ENCODE measurements around the gene MDK. TPM values are rescaled to one million over a fixed set of nuclear protein-coding genes. Genes with fewer than 3 reads are reported as not detected.

MDK gene
- total and polyA plus RNA-seq, 2 of the 13 experiments (the other 11 are each of a cell fraction or from before 2014, with no cell fraction given): 312 to 407 TPM

DNA sequence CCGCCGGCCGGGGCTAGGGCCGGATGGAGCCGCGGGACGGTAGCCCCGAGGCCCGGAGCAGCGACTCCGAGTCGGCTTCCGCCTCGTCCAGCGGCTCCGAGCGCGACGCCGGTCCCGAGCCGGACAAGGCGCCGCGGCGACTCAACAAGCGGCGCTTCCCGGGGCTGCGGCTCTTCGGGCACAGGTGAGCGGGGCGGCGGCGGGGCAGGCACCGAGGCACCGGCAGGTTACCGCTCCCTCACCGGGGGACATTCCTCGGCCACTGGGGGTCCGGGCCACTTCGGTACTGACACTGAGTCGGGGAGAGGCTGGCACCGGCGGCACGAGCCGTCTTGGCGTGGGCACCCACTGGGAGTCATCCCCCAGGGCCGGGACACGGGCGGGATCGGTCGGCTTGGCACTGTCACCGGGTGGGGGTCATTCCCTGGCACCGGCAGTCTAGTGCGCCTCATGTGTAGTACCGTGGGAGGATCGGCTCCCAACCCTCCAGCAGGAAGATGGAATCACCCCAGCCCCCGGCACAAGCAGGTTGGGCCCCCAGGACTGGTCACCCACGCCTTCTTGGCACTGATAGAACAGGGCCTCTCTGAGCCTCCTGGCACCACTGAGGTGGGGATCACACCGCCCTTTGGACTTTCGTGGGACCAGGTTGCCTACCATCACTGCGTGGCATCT lies 33.7 kb upstream of the MDK start (continued):
- TF ChIP-seq, protein P1, sequence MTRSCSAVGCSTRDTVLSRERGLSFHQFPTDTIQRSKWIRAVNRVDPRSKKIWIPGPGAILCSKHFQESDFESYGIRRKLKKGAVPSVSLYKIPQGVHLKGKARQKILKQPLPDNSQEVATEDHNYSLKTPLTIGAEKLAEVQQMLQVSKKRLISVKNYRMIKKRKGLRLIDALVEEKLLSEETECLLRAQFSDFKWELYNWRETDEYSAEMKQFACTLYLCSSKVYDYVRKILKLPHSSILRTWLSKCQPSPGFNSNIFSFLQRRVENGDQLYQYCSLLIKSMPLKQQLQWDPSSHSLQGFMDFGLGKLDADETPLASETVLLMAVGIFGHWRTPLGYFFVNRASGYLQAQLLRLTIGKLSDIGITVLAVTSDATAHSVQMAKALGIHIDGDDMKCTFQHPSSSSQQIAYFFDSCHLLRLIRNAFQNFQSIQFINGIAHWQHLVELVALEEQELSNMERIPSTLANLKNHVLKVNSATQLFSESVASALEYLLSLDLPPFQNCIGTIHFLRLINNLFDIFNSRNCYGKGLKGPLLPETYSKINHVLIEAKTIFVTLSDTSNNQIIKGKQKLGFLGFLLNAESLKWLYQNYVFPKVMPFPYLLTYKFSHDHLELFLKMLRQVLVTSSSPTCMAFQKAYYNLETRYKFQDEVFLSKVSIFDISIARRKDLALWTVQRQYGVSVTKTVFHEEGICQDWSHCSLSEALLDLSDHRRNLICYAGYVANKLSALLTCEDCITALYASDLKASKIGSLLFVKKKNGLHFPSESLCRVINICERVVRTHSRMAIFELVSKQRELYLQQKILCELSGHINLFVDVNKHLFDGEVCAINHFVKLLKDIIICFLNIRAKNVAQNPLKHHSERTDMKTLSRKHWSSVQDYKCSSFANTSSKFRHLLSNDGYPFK (CRISPR knock-in tag; IDR thresholded peaks at IDR 0.05; ENCODE audit: borderline replicate concordance): no peak
- TF ChIP-seq, protein P2, sequence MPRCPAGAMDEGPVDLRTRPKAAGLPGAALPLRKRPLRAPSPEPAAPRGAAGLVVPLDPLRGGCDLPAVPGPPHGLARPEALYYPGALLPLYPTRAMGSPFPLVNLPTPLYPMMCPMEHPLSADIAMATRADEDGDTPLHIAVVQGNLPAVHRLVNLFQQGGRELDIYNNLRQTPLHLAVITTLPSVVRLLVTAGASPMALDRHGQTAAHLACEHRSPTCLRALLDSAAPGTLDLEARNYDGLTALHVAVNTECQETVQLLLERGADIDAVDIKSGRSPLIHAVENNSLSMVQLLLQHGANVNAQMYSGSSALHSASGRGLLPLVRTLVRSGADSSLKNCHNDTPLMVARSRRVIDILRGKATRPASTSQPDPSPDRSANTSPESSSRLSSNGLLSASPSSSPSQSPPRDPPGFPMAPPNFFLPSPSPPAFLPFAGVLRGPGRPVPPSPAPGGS (CRISPR knock-in tag; IDR thresholded peaks at IDR 0.05): no peak
- TF ChIP-seq PHB2 (IDR thresholded peaks at IDR 0.05; ENCODE audit: partially characterized antibody) (no peak), MATR3 (CRISPR knock-in tag; IDR thresholded peaks at IDR 0.05) (no peak), NR2F1 (CRISPR knock-in tag; IDR thresholded peaks at IDR 0.05) (no peak), ZNF557 (CRISPR knock-in tag; IDR thresholded peaks at IDR 0.05) (no peak), RFX3 (CRISPR knock-in tag; IDR thresholded peaks at IDR 0.05) (no peak), TBX2 (CRISPR knock-in tag; IDR thresholded peaks at IDR 0.05; ENCODE audit: borderline replicate concordance) (no peak), NPAS2 (CRISPR knock-in tag; IDR thresholded peaks at IDR 0.05; ENCODE audit: borderline replicate concordance) (no peak), ZNF33B (CRISPR knock-in tag; IDR thresholded peaks at IDR 0.05) (0 out of 2 replicates have a peak, but pooled peaks have one; percentile 24), ZSCAN29 (CRISPR knock-in tag; conservative IDR thresholded peaks at IDR 0.05) (no peak), ZMYM3 (CRISPR knock-in tag; IDR thresholded peaks at IDR 0.05) (no peak), RBFOX2 (IDR thresholded peaks at IDR 0.05; ENCODE audit: low read depth, low read length) (peak; percentile 54; the same call in 1 of the 2 replicates), SAFB2 (CRISPR knock-in tag; IDR thresholded peaks at IDR 0.05; ENCODE audit: borderline replicate concordance, low read depth) (no peak), NR2F6 (IDR thresholded peaks at IDR 0.05) (no peak), NR2F6 (CRISPR knock-in tag; IDR thresholded peaks at IDR 0.05) (no peak), PRMT3 (CRISPR knock-in tag; IDR thresholded peaks at IDR 0.05; ENCODE audit: borderline replicate concordance, low read depth) (no peak), ZNF205 (CRISPR knock-in tag; IDR thresholded peaks at IDR 0.05) (no peak), NCOA2 (CRISPR knock-in tag; IDR thresholded peaks at IDR 0.05) (no peak), SMARCE1 (IDR thresholded peaks at IDR 0.05; ENCODE audit: borderline replicate concordance) (no peak), ZNF124 (CRISPR knock-in tag; IDR thresholded peaks at IDR 0.05) (no peak), BRCA1 (CRISPR knock-in tag; IDR thresholded peaks at IDR 0.05) (no peak), KMT2A (CRISPR knock-in tag; IDR thresholded peaks at IDR 0.05) (no peak), GABPB1 (CRISPR knock-in tag; IDR thresholded peaks at IDR 0.05) (peak; percentile 5; the same call in 1 of the 2 replicates)
- TF ChIP-seq, protein P3, sequence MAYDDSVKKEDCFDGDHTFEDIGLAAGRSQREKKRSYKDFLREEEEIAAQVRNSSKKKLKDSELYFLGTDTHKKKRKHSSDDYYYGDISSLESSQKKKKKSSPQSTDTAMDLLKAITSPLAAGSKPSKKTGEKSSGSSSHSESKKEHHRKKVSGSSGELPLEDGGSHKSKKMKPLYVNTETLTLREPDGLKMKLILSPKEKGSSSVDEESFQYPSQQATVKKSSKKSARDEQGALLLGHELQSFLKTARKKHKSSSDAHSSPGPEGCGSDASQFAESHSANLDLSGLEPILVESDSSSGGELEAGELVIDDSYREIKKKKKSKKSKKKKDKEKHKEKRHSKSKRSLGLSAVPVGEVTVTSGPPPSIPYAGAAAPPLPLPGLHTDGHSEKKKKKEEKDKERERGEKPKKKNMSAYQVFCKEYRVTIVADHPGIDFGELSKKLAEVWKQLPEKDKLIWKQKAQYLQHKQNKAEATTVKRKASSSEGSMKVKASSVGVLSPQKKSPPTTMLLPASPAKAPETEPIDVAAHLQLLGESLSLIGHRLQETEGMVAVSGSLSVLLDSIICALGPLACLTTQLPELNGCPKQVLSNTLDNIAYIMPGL (CRISPR knock-in tag; IDR thresholded peaks at IDR 0.05; ENCODE audit: borderline replicate concordance in 1 of 2, low read depth in 1 of 2): no peak; a peak in 1 of 4 replicates

All from HepG2 (cell line).